GM18951 (cell line): ENCODE measurements around the gene PPEF1.

Source experiments
- POLR2A ChIP-seq: IDR thresholded peaks from 4 replicates; pipeline ENCODE4 v1.6.1; 2011; ENCODE audit warnings: mild to moderate bottlenecking; ENCODE audit not compliant: insufficient read length, insufficient read depth; ENCODE audit errors: extremely low read depth
- in situ Hi-C: fragments of 300-500 bp; cut with MboI; formaldehyde crosslinking; loops from one replicate; pipeline ENCODE4 v1.12.0; 2022; ENCODE audit warnings: low sequenced_read_pairs, mixed read lengths, inconsistent platforms; ENCODE audit not compliant: unreplicated experiment

PPEF1 gene

DNA sequence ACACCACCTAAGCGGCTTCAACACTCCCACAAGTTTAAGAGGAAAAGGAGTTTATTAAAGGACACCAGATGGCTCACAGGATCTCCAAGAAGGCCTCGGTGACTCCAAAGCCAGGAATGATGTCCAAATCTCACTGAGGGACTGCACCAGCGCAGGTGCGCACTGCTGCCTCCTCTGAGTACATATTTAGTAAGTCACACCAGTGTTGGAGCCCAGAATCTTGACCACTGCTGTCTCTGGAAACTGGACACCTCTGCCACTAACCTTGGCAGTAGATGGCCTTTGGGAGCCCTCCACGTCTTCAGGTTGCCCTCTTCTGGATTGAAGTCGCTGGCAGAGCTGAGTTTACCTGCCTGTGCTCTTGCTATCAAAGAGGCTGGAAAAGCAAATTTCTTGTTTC is 25.4 kb upstream of the PPEF1 start:
- in situ Hi-C loops, result no loop called here

DNA sequence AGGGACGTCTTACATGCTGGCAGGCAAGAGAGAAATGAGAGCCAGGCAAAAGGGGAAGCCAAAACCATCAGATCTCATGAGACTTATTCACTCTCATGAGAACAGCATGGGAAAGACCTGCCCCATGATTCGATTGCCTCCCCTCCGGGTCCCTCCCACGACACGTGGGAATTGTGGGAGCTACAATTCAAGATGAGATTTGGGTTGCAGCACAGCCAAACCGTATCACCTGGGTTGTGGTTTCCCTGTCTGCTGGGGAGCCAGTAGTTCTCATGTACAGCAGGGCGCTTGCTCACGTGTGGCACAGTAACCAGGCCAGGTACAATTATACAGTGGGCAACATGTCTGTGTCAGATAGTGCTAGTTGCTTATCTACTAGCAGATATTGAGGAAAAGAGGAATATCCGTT is 24.5 kb upstream of the PPEF1 start:
- in situ Hi-C loops, result no loop called here
- no peak for TF ChIP-seq POLR2A

More for the DNA sequence above, 25.4 kb upstream of the PPEF1 start:
- no peak for TF ChIP-seq POLR2A

DNA sequence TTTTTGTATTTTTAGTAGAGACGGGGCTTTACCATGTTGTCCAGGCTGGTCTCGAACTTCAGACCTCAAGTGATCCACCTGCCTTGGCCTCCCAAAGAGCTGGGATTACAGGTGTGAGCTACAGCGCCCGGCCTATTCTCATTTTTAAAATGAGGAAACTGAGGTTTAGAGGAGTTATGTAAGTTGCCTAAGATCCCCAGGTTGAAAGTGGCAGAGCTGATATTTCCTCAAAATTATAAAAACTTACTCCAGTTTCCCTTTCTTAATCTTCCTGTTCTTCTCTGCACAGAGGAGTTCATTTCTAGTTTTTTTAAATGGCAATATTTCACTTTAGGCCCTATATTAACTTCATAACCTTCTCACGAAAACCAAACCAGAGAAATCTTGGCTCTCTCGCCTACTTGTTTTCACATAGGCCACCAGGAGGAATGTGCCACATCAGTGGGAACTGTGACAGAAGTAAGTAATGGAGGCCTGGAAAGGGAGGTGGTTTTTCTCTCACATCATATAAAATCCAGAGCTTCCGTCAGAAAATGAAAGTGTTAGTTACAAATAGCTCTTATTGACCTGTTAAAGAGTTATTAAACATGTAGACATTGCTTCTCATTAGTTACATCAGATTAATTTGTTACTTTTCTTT is 19.5 kb upstream of the PPEF1 start:
- in situ Hi-C loops, result no loop called here

DNA sequence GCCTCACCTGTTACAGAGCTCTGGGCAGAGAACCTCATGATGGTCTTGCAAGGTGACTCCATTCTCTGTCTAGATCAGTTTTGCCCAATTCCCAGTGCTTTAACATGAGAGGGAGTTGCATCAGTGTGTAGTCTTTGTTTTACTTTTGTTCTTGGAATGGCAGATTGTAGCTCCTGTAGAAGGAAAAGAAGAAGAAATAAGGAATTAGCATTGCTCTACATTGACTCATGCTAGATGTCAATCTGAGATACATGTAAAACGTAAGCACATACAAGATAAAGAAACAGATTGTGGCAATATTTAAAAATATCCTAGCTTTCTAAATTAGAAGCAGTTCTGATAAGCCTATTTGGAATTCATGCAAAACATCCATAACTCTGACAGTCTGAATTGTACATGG is 16.0 kb upstream of the PPEF1 start:
- no peak for TF ChIP-seq POLR2A
- in situ Hi-C loops, result no loop called here

More for the DNA sequence above, 19.5 kb upstream of the PPEF1 start:
- no peak for TF ChIP-seq POLR2A

DNA sequence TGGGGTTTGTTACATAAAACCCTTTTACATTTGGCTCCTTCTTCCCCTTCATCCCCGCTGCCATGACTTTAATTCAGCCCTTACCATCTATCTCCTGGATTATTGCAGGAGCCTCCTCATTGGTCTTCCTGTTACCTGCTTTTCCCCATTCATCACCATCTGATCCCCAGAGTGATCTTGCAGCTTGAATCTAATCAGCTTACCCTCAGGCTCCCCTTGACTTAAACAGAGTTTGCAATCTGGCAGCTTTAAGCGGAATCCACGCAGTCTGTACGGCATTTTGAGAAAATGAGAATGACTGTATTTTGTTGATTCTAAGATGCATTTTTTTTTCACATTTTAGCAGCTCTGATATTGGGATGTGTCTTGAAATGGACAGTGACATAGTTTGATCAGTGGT is 14.9 kb upstream of the PPEF1 start:
- TF ChIP-seq POLR2A, result no peak
- in situ Hi-C loops, result no loop called here

DNA sequence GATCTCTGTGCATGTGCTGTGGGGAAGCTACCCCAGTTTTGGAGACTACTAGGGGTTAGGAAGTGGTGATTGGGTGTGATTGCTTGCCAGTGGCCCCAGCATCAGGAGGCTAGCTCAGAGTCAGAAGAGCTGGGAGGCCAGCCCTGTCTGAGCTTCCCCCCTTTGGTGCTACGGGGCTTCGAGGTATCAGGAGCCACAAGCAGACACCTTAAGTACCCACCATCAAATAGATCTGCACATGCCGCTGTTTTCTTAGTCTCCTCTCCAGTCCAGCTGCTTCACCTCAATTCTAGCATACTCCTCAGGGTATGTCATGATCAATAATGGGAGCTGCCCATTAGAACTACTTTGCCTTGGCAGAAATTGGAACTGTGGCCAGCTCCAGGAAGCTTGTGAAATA is 10.8 kb upstream of the PPEF1 start:
- in situ Hi-C loops, result no loop called here

DNA sequence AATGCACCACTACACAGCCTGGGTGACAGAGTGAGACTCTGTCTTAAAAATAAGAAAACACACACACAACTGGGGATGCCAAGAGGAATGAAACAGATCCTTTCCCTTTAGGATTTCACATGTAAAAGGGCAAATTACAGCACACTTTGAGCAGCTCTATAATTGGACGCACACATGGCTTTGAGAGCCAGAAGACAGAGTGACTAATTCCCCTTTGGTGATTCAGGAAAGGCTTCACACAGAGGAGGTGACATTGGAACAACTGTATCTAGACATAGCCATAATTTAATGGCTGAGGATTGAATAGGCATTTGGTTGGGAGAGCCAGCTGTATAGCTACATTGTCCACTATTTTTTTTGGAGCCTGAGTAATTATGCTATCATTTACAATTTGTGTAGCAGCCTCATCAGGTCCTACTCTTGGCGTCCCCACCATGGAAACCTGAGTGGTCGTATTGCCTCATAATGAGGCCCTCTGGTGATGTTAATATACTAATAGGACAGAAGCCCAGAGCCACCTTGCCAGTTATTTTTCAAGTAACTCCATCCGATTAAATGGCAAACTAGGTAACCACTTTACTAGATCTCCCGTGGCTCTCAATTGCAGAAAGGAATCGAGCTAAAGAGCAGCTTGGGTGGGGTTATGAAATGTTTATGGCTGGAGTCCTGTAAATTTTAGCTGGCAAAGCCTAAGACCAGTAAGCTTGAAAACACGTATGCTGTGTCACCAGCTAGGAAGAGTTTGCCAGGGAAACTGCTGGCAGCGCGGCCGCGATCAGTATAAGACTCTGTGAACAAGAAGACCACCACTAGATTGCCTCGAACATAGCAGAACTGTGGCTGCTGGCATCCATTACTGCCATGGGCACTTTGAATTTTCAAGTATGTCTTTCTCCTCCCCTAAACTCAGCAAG is 8.5 kb upstream of the PPEF1 start:
- TF ChIP-seq POLR2A, result no peak
- in situ Hi-C loops, result no loop called here

More for the DNA sequence above, 10.8 kb upstream of the PPEF1 start:
- TF ChIP-seq POLR2A, result no peak

DNA sequence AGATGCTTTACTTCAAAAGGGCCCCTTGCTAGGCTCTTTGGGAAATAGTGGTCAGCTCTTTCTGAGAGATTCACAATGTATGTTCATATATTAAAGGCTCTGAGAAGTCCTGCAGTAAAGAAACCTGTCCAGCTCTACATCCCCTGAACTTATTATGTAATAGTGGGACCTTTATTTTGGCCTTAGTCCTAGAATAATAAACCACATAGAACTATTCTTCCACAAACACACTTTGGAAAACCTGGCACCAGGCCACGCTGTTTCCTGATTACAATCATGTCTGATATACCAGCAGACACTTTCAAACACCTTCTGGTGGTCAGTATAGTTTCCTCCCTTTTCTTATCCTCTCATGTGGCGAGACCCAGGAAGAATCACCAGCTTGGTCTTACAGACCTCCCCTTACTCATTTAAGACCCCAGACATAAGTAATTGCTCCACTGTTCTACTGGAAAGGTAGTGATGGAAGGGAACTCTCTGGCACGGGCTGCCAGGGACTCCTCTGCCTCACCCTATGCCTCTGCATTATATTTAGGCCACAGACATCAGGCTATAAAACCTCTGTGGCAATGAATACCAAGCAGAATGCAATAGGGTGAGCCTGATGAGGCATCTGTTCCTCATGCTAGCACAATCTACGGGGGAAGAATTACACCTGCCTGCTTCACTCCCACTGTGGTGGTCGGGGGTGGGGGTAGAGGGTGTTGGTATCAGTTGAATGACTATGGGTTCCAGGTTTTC is 5.7 kb upstream of the PPEF1 start:
- in situ Hi-C loops, result no loop called here

DNA sequence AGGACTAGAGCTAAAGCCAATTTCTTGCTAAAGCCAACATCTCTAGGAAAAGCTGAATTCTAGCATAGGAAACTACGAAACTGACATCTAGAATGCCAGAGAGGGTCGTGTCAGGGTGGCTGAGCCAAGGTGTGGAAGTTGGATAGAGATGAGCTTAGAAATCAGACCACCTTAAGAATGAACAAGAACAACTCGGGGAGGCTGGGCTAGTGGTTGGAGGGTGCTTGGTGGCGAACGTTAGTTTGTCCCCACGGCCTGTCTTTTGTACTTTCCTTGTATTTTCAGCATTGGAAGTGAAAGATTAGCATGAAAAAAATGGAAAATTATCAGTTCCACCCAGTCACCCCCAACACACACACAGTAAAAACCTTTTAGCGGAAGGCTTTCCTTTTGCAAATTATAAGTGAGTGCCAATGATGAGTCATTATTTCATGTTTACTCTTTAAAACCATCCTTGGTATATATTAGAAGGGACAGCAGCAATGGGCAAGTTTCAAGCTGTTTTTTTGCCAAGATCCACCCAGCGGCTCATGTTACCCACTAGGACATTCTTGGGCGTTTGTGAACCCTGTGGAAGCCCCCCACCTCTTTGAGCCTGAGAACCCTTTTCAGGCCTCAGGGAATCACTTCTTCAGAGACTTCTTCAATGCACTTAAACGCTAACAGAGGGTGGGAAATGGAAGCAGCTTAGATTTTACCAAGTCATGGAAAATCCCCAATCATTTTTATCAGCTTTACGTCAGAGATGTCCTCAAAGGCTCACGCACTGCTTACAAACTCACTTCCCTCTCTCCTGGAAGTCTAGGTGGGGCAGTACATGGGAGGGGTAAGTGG is 4.9 kb upstream of the PPEF1 start:
- TF ChIP-seq POLR2A, result no peak
- in situ Hi-C loops, result no loop called here

More for the DNA sequence above, 5.7 kb upstream of the PPEF1 start:
- TF ChIP-seq POLR2A, result no peak

DNA sequence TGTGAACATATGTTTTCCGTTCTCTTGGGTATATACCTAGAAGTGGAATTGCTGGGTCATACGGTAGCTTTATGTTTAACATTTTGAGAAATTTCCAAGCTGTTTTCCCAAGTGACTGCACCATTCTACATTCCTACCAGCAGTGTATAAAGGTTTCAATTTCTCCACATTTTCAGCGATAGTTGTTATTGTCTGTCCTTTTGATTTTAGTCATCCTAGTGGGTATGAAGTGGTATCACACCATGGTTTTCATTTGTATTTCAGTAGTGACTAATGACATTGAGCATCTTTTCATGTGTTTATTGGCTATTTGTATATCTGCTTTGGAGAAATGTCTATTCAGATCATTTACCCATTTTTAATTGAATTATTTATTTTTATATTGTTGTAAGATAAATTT is 2.4 kb downstream of the PPEF1 start:
- TF ChIP-seq POLR2A, result no peak
- in situ Hi-C loops, result no loop called here

DNA sequence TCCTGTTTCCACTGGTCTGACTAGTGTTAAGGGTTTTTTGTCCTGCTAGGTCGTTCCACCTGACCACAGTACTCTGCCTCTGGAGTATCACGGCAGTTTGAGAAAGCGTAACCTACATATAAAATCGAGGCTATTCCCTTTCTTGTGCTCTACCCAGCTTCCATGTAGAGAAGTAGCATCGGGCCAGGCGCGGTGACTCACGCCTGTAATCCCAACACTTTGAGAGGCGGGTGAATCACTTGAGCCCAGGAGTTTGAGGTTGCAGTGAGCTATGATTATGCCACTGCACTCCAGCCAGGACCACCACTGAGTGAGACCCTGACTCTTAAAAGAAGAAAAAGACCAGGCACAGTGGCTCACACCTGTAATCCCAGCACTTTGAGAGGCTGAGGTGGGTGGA is 7.5 kb downstream of the PPEF1 start:
- no peak for TF ChIP-seq POLR2A
- in situ Hi-C loops, result no loop called here

DNA sequence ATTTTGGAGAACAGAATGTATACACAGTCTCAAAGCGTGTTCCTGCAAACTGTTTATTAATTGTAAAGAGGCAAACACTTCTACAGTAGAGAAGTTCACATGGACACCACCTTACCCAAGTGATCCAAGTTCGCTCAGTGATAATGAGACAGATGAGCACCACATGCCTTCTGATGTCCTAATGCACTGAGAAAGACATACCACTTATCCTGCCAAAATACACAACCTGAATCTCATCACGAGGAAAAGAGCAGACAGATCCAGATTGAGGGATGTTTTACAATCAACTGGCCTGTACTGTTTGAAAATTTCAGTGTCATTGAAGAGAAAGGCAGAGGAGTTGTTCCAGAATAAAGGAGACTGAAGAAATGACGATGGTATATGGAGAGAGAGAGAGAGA is 12.4 kb downstream of the PPEF1 start:
- in situ Hi-C loops, result no loop called here
- no peak for TF ChIP-seq POLR2A
